Stimulated activated CD4-positive, alpha-beta T cell treated with anti-CD3 and anti-CD28 coated beads, Interleukin-12 subunit alpha, Interleukin-12 subunit beta, amount 100 ng/mL, for 24 hours (primary cell): ENCODE results near the gene FPR1.

Experiments used
- DNase-seq, 2 experiments: peaks; one replicate each; pipeline ENCODE4 v3.0.0-alpha.2; 2020; ENCODE audit warnings: low read depth in 2 of 2

The FPR1 gene

GRCh38 chr19:51751655-51752054 lies at the start of gene FPR1:
Gene FPR1, minus strand, starts transcription at chr19:51751878. Its CDS starts 4,884 bp downstream, at chr19:51746994.
- DNase-seq = no peak

GRCh38 chr19:51800473-51801244 lies 49.0 kb upstream of the FPR1 start:
- no peak for DNase-seq

- DNase-seq = no peak
Measured at GRCh38 chr19:51799774-51800472, 48.2 kb upstream of the FPR1 start.

- DNase-seq = no peak
Measured at GRCh38 chr19:51799034-51799773, 47.5 kb upstream of the FPR1 start.

- DNase-seq = no peak
Measured at GRCh38 chr19:51798062-51798461, 46.4 kb upstream of the FPR1 start.

GRCh38 chr19:51797480-51797879 lies 45.8 kb upstream of the FPR1 start:
- DNase-seq = no peak

- no peak for DNase-seq
Measured at GRCh38 chr19:51796195-51796679, 44.6 kb upstream of the FPR1 start.

- no peak for DNase-seq
Measured at GRCh38 chr19:51794885-51795490, 43.3 kb upstream of the FPR1 start, which contains the start of gene FPR3. Gene FPR3, plus strand, starts transcription at chr19:51795157. Its CDS starts 28,592 bp downstream, at chr19:51823749.

- DNase-seq = no peak
Measured at GRCh38 chr19:51793994-51794393, 42.3 kb upstream of the FPR1 start.

- DNase-seq = no peak
Measured at GRCh38 chr19:51792932-51793331, 41.3 kb upstream of the FPR1 start.

- no peak for DNase-seq
Measured at GRCh38 chr19:51789061-51789795, 37.5 kb upstream of the FPR1 start.

- no peak for DNase-seq
Measured at GRCh38 chr19:51788029-51788428, 36.4 kb upstream of the FPR1 start.

GRCh38 chr19:51786646-51787494 lies 35.2 kb upstream of the FPR1 start:
- DNase-seq = no peak

- peak; percentile 33 to 34 for DNase-seq
Measured at GRCh38 chr19:51784922-51785690, 33.4 kb upstream of the FPR1 start.

- DNase-seq = no peak
Measured at GRCh38 chr19:51784109-51784785, 32.6 kb upstream of the FPR1 start.

- no peak for DNase-seq
Measured at GRCh38 chr19:51783372-51783771, 31.7 kb upstream of the FPR1 start.

- no peak for DNase-seq
Measured at GRCh38 chr19:51781999-51782398, 30.3 kb upstream of the FPR1 start.

- DNase-seq = no peak
Measured at GRCh38 chr19:51780270-51780669, 28.6 kb upstream of the FPR1 start.

- DNase-seq = no peak
Measured at GRCh38 chr19:51779703-51780102, 28.0 kb upstream of the FPR1 start.
